ENCODE measurements around the gene SMAD6. TPM values are rescaled to one million over a fixed set of nuclear protein-coding genes. Genes with fewer than 3 reads are reported as not detected.

Gene SMAD6
- total and polyA plus RNA-seq, 11 donors: 10.4 to 65.9 (median 20.6) TPM

GRCh38 chr15:66809664-66810063 is 107.6 kb downstream of the SMAD6 start:
- ATAC-seq: no peak
- Histone ChIP-seq H3K36me3 (no peaks in the 10 kb centered on the region), H3K4me1 (peaks cover 0 to 10% (median 0%) of the 10 kb centered on the region in 12 donors), H3K9me3 (peaks cover 0 to 13% (median 0%) of the 10 kb centered on the region in 12 donors), H3K4me3 (no peak overlapping the region), H3K27ac (no peak overlapping the region), H3K27me3 (no peaks in the 10 kb centered on the region)
- intact Hi-C loops (cut with DNase I): no loop called here
- WGBS, 4 donors: 81 to 91% (median 88%) methylated on average over 4 of the region's 4 CpGs
- no peak for DNase-seq
- TF ChIP-seq POLR2A (IDR thresholded peaks at IDR 0.05) (no peak), CTCF (IDR thresholded peaks at IDR 0.05) (no peak)

GRCh38 chr15:66815318-66815717 is 113.3 kb downstream of the SMAD6 start:
- H3K36me3 ChIP-seq: no peaks in the 10 kb centered on the region
- no peak for ATAC-seq
- 65 to 74% (median 68%) methylated on average over 3 of the region's 3 CpGs for WGBS, 4 donors
- H3K27me3 ChIP-seq: no peaks in the 10 kb centered on the region
- no peak overlapping the region for H3K4me3 ChIP-seq
- intact Hi-C loops (cut with DNase I): no loop called here
- H3K9me3 ChIP-seq: peaks cover 0 to 15% (median 0%) of the 10 kb centered on the region in 12 donors
- H3K4me1 ChIP-seq: peaks cover 0 to 2% (median 0%) of the 10 kb centered on the region in 12 donors
- TF ChIP-seq POLR2A (IDR thresholded peaks at IDR 0.05) (no peak), CTCF (IDR thresholded peaks at IDR 0.05) (no peak)
- DNase-seq: no peak
- H3K27ac ChIP-seq: peak overlapping the region in 1 of 12 donors; percentile 16

- no peak overlapping the region for H3K4me3 ChIP-seq
- DNase-seq (no peak), ATAC-seq (no peak)
- no peak for TF ChIP-seq POLR2A (IDR thresholded peaks at IDR 0.05)
- no peak for TF ChIP-seq CTCF (IDR thresholded peaks at IDR 0.05)
- peaks cover 0 to 4% (median 0%) of the 10 kb centered on the region in 12 donors for H3K4me1 ChIP-seq
- no peaks in the 10 kb centered on the region for H3K36me3 ChIP-seq
- intact Hi-C loops (cut with DNase I): no loop called here
- H3K27ac ChIP-seq: no peak overlapping the region
- 88 to 98% (median 95%) methylated on average over 3 of the region's 3 CpGs for WGBS, 4 donors
- H3K27me3 ChIP-seq: no peaks in the 10 kb centered on the region
- H3K9me3 ChIP-seq: peaks cover 0 to 15% (median 0%) of the 10 kb centered on the region in 12 donors
Measured at GRCh38 chr15:66816201-66816600, 114.2 kb downstream of the SMAD6 start.

GRCh38 chr15:66819084-66819483 is 117.0 kb downstream of the SMAD6 start:
- 22 to 36% (median 31%) methylated on average over 2 of the region's 2 CpGs for WGBS, 4 donors
- no peak for ATAC-seq

More at GRCh38 chr15:66819084-66819483, 117.0 kb downstream of the SMAD6 start:
- H3K27me3 ChIP-seq: no peaks in the 10 kb centered on the region
- no peak for DNase-seq
- H3K4me1 ChIP-seq: peaks cover 0 to 4% (median 0%) of the 10 kb centered on the region in 12 donors
- H3K27ac ChIP-seq: no peak overlapping the region
- no peaks in the 10 kb centered on the region for H3K36me3 ChIP-seq
- no peak for TF ChIP-seq POLR2A (IDR thresholded peaks at IDR 0.05)
- TF ChIP-seq CTCF (IDR thresholded peaks at IDR 0.05): no peak
- intact Hi-C loops (cut with DNase I): no loop called here
- H3K9me3 ChIP-seq: peaks cover 0 to 8% (median 0%) of the 10 kb centered on the region in 12 donors
- H3K4me3 ChIP-seq: no peak overlapping the region

Data from heart left ventricle (tissue), 16 donors.